Retinal pigment epithelial cell (primary cell): ENCODE measurements around the gene EXT2.
A peak's percentile ranks its signal among the peaks of the same experiment; 100 is the strongest.

ENCODE experiments used
- DNase-seq: peaks from one replicate; pipeline ENCODE4 v3.0.0-alpha.2; 2010; ENCODE audit warnings: low read depth
- H3K4me3 ChIP-seq: 2 replicates; pipeline ENCODE4 v1.5.1; 2011; ENCODE audit warnings: mild to moderate bottlenecking, low read length, control low read depth, moderate library complexity
- CTCF ChIP-seq: conservative IDR thresholded peaks from 2 replicates; pipeline ENCODE4 v1.5.1; 2011; ENCODE audit warnings: low read depth, low read length, control low read depth, inconsistent platforms

The EXT2 gene

GRCh38 chr11:44198146-44198724 lies 102.8 kb downstream of the EXT2 start:
- peak; percentile 5 for TF ChIP-seq CTCF
- DNase-seq, result no peak
- H3K4me3 ChIP-seq, result no peak overlapping the region

GRCh38 chr11:44199298-44199697 lies 103.8 kb downstream of the EXT2 start:
- no peak overlapping the region for H3K4me3 ChIP-seq
- DNase-seq, result no peak
- no peak for TF ChIP-seq CTCF

- H3K4me3 ChIP-seq, result no peak overlapping the region
These were observed 104.3 kb downstream of the EXT2 start for GRCh38 chr11:44199816-44200215.

GRCh38 chr11:44203270-44204043 lies 108.0 kb downstream of the EXT2 start:
- no peak overlapping the region for H3K4me3 ChIP-seq
- no peak for DNase-seq
- no peak for TF ChIP-seq CTCF

More at GRCh38 chr11:44199816-44200215, 104.3 kb downstream of the EXT2 start:
- no peak for DNase-seq
- TF ChIP-seq CTCF, result no peak

GRCh38 chr11:44205352-44205751 lies 109.9 kb downstream of the EXT2 start:
- DNase-seq, result no peak
- no peak overlapping the region for H3K4me3 ChIP-seq
- TF ChIP-seq CTCF, result no peak

GRCh38 chr11:44205836-44206235 lies 110.4 kb downstream of the EXT2 start:
- no peak overlapping the region for H3K4me3 ChIP-seq
- TF ChIP-seq CTCF, result no peak
- DNase-seq, result no peak

- no peak overlapping the region for H3K4me3 ChIP-seq
- no peak for TF ChIP-seq CTCF
- DNase-seq, result no peak
These were observed 111.8 kb downstream of the EXT2 start for GRCh38 chr11:44207292-44207691.
